Uterus (tissue), 4 donors: ENCODE measurements around the gene IFNB1. TPM values are rescaled to one million over a fixed set of nuclear protein-coding genes. Genes with fewer than 3 reads are reported as not detected.

Experiments
- DNase-seq, 2 donors: peaks; one replicate each; pipeline ENCODE4 v3.0.0-alpha.2; 2019 to 2020
- H3K27ac ChIP-seq, 2 donors: fragments of 200-600 bp; sonication (generic); 1 replicate in 1 of 2; 2 replicates in 1 of 2; pipeline ENCODE4 v1.5.1; 2016 to 2018
- H3K27me3 ChIP-seq, 2 donors: fragments of 200-600 bp; sonication (generic); one replicate each; pipeline ENCODE4 v1.5.1; 2018 to 2019; ENCODE audit warnings: control low read depth in 1 of 2
- H3K36me3 ChIP-seq, 2 donors: fragments of 200-600 bp; sonication (generic); one replicate each; pipeline ENCODE4 v1.5.1; 2019; ENCODE audit warnings: control low read depth in 1 of 2
- H3K4me1 ChIP-seq, 2 donors: fragments of 200-600 bp; sonication (generic); one replicate each; pipeline ENCODE4 v1.5.1; 2018 to 2019; ENCODE audit warnings: control low read depth in 1 of 2
- H3K4me3 ChIP-seq, 2 donors: fragments of 200-600 bp; sonication (generic); 1 replicate in 1 of 2; 2 replicates in 1 of 2; pipeline ENCODE4 v1.5.1; 2018 to 2019; ENCODE audit warnings: mild to moderate bottlenecking in 1 of 2
- H3K9me3 ChIP-seq, 2 donors: fragments of 200-600 bp; sonication (generic); one replicate each; pipeline ENCODE4 v1.5.1; 2019; ENCODE audit warnings: control low read depth in 1 of 2
- POLR2A ChIP-seq, 2 donors: fragments of 450-650 bp; IDR thresholded peaks; one replicate each; pipeline ENCODE4 v1.6.1; 2016; ENCODE audit warnings: antibody characterized with exemption in 2 of 2, mild to moderate bottlenecking in 1 of 2, moderate library complexity in 1 of 2
- intact Hi-C: fragments of 100-400 bp; cut with DNase I; formaldehyde crosslinking; loops from one replicate; pipeline ENCODE4 v1.15.1; 2023; ENCODE audit warnings: low total_unique reads
- total RNA-seq, 4 donors: library from RNA; depleted of rRNA in 3 of 4; stranded (reverse); fragments of >200 nt in 3 of 4; gene quantifications; one replicate each; pipeline versions ENCODE4 v1.1.0 to v1.2.4, GENCODE V29; 2014 to 2023
- TF ChIP-seq, protein P1 (sequence below), 4 experiments: fragments of 200-600 bp in 2 of 4; fragments of 450-650 bp in 2 of 4; sonication (generic) in 2 of 4; IDR thresholded peaks; one replicate each; pipeline ENCODE4 v1.5.1; 2016 to 2019; ENCODE audit warnings: antibody characterized with exemption in 4 of 4, mild to moderate bottlenecking in 2 of 4, moderate library complexity in 1 of 4
- donor health status: DM: yes; HTN: yes; CAD: no.

Gene IFNB1
- total RNA-seq, 4 donors from 2014 or later = not detected

DNA sequence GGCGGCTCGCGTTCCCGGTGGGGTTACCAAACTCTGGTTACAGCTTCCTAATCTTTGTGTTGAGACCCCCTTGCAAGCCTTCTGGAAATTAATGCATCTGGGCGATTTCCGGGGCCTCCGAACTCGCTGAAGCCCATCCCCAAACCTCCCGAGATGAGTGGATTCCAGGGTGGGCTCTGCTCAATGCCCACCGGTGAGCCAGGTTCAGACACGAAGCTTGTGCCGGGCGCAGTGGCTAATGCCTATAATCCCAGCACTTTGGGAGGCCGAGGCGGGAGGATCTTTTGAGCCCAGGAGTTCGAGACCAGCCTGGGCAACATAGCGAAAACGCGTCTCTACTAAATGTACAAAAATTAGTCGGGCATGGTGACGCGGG, 45.9 kb downstream of the IFNB1 start:
- H3K27ac ChIP-seq = peak overlapping the region; percentile 87 to 88
- no peaks in the 10 kb centered on the region for H3K27me3 ChIP-seq
- DNase-seq = no peak
- no peaks in the 10 kb centered on the region for H3K9me3 ChIP-seq
- intact Hi-C loops = no loop called here
- H3K36me3 ChIP-seq = no peaks in the 10 kb centered on the region
- TF ChIP-seq POLR2A (IDR thresholded peaks at IDR 0.05) = no peak
- TF ChIP-seq, protein P1, sequence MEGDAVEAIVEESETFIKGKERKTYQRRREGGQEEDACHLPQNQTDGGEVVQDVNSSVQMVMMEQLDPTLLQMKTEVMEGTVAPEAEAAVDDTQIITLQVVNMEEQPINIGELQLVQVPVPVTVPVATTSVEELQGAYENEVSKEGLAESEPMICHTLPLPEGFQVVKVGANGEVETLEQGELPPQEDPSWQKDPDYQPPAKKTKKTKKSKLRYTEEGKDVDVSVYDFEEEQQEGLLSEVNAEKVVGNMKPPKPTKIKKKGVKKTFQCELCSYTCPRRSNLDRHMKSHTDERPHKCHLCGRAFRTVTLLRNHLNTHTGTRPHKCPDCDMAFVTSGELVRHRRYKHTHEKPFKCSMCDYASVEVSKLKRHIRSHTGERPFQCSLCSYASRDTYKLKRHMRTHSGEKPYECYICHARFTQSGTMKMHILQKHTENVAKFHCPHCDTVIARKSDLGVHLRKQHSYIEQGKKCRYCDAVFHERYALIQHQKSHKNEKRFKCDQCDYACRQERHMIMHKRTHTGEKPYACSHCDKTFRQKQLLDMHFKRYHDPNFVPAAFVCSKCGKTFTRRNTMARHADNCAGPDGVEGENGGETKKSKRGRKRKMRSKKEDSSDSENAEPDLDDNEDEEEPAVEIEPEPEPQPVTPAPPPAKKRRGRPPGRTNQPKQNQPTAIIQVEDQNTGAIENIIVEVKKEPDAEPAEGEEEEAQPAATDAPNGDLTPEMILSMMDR (IDR thresholded peaks at IDR 0.05) = no peak
- no peaks in the 10 kb centered on the region for H3K4me1 ChIP-seq
- H3K4me3 ChIP-seq = peak overlapping the region; percentile 47 to 67

DNA sequence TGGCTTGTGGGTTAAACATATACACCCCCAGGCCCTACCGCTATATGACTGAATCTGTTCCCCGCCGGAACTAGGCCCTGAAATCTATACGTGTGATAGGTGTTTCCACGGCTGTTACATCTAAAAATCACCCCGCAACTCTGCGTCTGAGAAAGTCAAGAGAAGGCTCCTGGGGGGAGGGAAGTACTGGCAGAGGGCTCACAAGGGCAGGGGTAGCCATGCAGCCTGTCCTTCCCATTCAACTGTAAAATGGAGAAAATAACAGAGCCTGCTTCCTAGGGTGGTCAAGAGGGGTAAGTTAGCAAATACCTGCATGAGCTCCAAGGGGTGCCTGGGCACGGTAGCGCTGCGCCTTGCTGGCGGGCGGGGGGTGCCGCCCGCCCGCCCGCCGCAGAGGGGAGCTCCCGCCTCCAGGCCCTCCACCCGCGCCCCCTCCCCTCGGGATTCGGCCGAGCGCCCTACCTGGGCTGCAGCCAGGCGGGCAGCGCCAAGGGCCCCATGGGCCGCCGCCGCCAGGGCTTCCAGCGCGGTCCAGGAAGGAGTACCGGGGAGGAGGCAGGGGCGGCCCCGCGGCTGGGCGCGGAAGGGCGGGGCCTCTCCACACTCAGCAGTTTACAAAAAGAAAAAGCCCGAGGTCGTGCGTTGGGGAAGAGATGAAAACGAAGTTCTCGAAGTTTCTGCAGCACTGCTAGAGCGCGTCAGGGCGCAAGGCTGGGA, 46.5 kb downstream of the IFNB1 start, which contains the start of gene HACD4:
Gene HACD4, minus strand, starts transcription at position 550 of the 717 bp plus-strand sequence. Its CDS starts 50 bp downstream, at position 500.
- intact Hi-C loops = no loop called here
- Histone ChIP-seq H3K27me3 (no peaks in the 10 kb centered on the region), H3K4me1 (no peaks in the 10 kb centered on the region), H3K27ac (peak within 1 kb of the TSS; percentile 87 to 88), H3K36me3 (no peaks in the 10 kb centered on the region), H3K9me3 (no peaks in the 10 kb centered on the region), H3K4me3 (peak within 1 kb of the TSS; percentile 47 to 67)
- TF ChIP-seq, protein P1 (IDR thresholded peaks at IDR 0.05) = no peak
- no peak for TF ChIP-seq POLR2A (IDR thresholded peaks at IDR 0.05)
- peak; percentile 27 to 61 for DNase-seq

DNA sequence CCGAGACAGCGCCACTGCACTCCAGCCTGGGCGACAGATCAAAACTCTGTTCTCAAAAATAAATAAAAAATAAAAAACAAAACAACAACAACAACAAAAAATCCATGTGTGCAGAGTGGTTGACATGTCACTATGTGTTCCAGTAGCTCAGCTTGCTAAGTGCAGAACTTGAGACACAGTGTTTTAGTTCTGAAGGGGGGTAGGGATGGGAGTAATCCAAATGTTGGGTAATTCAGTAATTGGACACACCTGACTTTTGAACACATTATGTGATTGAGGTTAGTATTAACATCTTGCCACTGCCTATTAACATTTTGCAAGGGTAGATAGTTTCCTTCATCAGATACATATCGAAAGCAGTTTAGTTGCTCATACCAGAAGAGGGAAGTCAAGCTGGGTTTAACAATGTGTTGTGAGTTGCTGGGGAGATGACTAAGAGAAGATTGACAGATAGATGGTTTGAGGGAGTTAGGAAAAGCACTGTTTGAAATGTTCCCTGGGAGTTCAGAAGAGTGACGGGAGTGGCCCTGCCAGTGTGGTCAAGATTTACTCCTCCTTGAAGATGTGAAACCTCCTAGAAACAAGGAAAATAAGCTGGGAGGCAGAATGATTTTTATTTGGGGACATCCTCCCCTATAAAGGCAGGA, 47.2 kb downstream of the IFNB1 start:
- no peak for DNase-seq
- TF ChIP-seq POLR2A (IDR thresholded peaks at IDR 0.05) = no peak
- TF ChIP-seq, protein P1 (IDR thresholded peaks at IDR 0.05) = no peak
- intact Hi-C loops = no loop called here

DNA sequence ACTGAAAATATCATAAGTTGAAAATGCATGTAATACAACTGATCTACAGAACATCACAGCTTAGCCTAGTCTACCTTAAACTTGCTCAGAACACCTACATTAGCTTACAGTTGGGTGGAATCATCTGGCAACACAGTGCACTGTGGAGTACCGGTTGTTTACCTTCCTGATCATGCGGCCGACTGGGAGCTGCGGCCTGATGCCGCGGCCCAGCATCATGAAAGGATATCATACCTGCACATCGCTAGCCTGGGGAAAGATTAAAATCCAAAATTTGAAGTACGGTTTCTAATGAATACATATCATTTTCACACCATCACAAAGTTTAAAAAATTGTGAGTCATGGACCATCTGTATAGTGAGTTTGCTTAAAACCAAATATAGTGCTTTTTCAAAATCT, 48.1 kb downstream of the IFNB1 start:
- no peak overlapping the region for H3K4me3 ChIP-seq
- H3K27ac ChIP-seq = no peak overlapping the region
- no peaks in the 10 kb centered on the region for H3K27me3 ChIP-seq
- H3K4me1 ChIP-seq = no peaks in the 10 kb centered on the region
- intact Hi-C loops = no loop called here
- no peaks in the 10 kb centered on the region for H3K9me3 ChIP-seq
- TF ChIP-seq, protein P1 (IDR thresholded peaks at IDR 0.05) = no peak
- TF ChIP-seq POLR2A (IDR thresholded peaks at IDR 0.05) = no peak
- no peaks in the 10 kb centered on the region for H3K36me3 ChIP-seq
- DNase-seq = no peak

More for the DNA sequence above, 47.2 kb downstream of the IFNB1 start:
- H3K9me3 ChIP-seq = no peaks in the 10 kb centered on the region
- peak overlapping the region; percentile 47 to 67 for H3K4me3 ChIP-seq
- peak overlapping the region; percentile 87 to 88 for H3K27ac ChIP-seq
- no peaks in the 10 kb centered on the region for H3K4me1 ChIP-seq
- H3K36me3 ChIP-seq = no peaks in the 10 kb centered on the region
- no peaks in the 10 kb centered on the region for H3K27me3 ChIP-seq

DNA sequence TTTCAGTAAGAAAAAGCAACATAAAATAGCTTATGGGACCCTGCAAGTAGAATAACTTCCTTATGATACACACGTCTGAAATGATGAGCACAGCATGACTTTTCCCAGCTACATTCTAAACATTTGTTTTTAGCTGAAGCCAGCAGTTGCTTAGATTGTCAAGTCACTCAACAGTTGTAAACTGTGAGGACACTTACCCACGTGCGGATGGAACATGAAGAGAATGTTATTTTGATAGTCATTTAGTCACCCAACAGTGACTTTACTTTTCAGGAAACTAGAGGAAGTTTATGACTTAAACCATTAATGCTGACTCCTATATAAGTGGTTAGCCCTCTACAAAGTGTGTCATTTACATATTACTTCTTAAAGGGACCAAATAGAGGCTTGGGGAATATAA, 49.3 kb downstream of the IFNB1 start:
- Histone ChIP-seq H3K4me1 (no peaks in the 10 kb centered on the region), H3K36me3 (no peaks in the 10 kb centered on the region), H3K4me3 (no peak overlapping the region), H3K27ac (no peak overlapping the region), H3K9me3 (no peaks in the 10 kb centered on the region), H3K27me3 (no peaks in the 10 kb centered on the region)
- TF ChIP-seq, protein P1 (IDR thresholded peaks at IDR 0.05) = no peak
- no peak for TF ChIP-seq POLR2A (IDR thresholded peaks at IDR 0.05)
- intact Hi-C loops = no loop called here
- no peak for DNase-seq
